Stimulated activated CD4-positive, alpha-beta T cell treated with anti-CD3 and anti-CD28 coated beads, Interleukin-1b, Interleukin-23, amount 100 ng/mL, for 4 hours (primary cell): ENCODE data around the gene KCNF1.

Experiments
- DNase-seq, 2 donors: peaks; one replicate each; pipeline ENCODE4 v3.0.0-alpha.2; 2020; ENCODE audit warnings: low read depth in 2 of 2

The KCNF1 gene

DNA sequence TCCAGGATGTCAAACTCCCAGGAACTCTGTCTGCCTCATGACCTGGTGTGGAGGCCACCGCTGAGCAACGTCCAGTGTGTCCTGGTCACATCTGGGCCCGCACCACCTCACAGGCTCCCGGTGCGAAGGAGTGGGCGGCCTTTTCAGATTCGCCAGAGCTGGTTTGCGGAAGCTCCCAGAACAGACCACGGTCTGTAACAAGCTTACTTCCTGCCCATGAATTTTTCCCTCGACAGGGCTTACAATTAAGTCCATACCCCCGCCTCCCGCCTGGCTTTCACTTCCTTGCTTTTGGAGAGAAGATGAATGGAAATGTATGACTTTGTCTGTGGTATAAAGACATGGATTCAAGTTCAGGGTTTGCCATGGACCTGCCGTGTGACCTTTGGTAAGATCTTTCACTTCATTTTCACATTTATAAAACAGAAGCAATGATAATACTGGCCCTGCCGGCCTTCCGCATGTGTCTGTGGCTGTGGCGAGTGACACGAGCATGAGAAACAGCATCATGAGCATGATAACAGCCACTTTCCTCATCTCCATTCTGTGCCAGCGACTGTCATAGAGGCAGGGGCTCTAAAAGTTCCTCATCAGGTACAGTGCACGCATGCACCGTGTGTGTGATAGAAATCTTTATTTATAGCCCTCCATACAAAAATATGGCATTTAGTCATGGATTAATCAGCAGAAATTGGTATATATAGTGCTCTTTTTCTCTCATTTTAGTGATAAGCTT is 31.0 kb upstream of the KCNF1 start:
- no peak for DNase-seq

DNA sequence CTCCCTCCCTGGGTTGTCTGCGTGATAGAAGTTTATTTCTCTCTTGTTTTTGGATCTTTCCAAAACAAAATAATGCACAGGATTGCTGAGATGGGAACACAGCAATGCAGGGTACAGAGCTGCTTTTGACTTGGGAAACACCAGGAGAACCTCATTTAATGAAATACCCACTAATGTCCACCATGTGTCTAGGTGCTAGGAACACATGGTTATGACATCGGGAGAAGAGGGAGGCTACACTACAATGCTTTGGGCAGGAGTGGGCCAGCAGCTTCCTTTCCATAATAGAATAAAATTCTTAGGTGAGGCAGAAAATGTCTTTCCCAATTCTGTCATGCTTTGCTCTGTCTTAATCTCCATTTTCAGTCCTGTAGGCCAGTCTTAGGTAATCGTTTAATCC is 29.2 kb upstream of the KCNF1 start:
- no peak for DNase-seq

DNA sequence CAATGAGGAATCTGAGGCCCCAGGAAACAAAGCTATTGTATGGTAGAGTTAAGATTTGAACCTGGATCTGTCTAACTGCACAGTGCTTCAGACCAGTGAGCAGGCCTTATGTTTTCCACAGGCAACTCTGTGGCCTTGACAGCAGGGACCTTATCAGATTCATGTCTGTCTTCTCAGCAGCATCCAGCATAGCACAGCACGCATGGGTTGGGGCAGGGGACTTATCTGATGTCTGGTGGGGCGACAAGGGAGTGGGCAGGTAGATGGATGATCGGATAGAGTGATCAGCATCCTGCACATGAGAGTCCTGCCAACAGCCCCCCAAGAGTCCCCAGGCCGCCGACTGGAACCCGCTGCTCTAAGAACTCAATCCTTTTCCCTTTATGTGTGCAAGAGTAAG is 28.7 kb upstream of the KCNF1 start:
- no peak for DNase-seq

DNA sequence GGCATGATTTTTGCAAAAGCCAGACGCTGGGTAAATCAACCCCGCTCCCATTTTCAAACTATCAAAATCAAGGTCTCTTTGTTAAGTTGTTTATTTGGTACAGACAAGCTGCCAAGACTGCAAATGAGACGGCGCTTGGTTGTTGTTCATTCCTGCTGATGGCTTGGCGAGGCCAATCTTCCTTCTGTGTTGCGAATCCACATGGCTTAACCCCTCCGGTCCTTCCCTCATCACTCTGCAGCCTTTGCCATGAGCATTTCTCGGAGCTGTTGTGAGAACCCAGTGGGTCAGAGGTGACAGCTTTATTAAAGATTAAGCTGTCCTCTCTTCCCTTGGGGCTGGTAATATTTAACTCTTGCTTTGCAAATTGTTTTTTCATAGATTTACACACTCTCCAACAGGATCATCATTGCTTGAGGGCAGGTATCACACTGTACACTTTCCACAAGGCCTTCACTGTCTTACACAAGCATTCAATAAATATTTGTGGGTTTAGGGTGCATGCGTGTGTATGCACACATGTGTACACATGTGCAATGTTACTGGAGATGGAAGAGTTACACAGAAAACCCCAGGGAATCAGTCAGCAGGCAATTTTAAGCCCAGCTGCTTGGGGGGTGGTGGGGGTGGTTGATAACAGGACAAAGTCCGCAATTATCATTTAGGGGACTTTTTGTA is 27.8 kb upstream of the KCNF1 start:
- no peak for DNase-seq

DNA sequence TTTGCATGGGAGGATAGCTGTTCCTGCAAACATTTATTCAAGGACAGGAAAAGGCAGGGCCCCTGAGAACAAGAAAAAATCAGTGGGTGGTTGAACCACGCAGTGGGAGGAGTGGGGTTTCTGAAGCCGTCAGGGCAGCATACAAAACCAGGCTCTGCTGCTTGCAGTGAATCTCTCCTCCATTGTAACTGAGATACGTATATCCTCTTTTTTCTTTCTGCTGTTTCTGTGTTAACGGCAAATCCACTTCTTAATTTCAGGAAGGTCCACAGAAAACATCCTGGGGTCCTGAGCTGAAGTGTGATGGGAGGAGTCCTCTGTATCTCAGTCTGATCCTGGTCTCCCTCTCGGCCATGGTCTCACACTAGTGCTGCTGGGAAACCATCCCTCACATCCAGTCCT is 27.2 kb upstream of the KCNF1 start:
- DNase-seq, result no peak

DNA sequence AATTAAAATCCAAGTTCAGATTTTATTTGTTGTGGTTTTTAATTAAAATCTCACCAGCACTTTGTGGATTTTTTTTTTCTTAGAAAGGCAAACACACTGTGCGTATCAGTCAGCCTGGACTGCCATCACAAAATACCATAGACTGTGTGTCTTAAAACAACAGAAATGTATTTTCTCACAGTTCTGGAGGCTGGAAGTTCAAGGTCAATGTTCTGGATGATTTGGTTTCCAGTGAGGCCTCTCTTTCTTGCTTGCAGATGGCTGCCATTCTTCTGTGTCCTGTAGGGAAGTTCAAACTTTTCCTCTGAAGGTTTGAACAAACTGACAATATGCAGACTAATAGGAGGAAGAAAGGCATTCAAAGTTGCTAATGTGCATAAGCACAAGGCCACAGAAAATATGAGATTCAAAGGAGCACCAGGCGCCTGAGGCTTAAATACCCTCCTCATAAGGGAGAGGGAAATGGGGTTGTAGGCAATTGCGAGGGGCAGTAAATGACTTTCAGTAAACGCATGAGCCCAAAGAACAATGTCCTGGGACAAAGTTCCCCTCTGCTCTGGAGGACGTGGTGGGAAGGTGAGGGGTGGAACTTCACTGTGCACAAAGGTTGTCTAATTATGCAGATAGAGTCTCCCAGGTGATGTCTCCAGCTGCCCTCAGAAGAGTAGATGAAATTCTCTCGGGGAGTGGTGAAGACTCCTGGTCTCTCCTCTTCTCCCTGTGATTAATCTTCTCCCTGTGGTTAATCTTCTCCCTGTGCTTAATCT is 26.5 kb upstream of the KCNF1 start:
- DNase-seq, result no peak

DNA sequence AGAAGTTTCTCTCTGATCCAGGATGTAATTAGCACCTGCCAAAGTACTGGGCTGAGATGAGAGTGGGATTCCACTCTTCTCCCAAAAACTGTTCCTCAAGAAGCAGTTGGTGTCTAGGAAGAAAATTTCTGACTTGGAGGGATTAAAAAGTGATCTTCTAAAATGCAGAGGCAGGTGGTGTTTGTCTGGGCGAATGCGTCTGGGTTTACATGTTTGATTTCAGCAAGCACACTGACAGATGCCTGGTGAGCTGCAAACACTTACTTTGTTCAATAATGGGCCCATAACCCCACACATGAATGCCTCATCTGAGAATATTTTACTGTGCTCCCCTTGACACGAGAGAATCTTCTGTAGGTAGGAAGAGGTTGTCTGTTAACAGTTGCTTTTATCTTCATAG is 24.3 kb upstream of the KCNF1 start:
- DNase-seq, result no peak

DNA sequence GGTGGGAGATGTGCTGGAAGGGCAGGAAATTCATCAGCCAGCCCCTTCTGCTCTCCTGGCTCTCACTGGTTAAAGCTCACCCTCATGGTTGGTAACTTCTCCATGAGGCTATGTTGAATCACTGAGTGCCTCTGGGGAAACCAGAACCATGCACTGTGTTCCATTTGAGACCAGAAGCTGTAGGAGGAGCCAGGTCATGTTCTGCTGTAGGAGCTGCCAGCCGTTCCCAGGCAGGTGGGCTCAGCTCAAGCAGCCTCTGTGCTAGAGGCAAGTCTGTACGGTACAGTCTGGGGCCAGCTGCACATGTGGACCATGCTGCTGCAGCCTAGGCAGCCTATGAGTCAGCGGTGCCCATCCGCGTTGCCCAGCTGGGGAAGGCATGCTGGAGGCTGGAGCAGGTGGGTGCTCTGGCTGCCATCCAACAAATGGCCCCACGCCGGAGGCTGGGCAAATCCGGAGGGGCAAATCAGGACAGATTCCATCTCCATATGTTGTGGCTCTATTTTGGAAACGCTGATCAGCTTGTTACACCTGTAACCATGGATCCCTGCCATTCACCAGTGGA is 22.0 kb upstream of the KCNF1 start:
- no peak for DNase-seq

DNA sequence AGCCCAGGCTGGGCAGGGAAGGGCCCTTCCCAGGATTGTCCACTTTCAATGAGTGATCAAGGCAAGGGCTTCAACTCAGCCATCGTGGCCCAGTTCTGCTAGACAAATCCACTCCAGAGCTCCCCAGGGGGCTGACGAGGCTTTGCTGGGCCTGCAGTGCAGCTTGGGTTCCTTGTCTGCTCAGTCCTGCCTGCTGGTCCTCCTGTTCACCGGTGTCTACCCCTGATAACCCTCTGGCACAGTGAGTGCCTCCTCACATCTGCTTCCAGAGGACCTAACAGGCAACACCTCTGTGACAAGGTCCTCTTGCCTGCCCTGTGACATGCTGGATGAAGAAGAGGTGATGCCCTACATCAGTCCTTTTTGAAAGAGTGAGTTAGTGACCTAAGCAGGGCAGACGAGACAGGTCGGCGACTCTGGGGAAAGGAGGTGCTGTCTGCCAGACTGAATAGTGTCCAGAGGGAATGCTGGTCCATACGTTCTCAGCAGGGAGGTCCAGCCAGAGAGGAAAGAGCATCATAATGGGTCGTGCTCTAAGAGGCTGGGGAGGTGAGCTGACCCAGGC is 20.9 kb upstream of the KCNF1 start:
- no peak for DNase-seq

DNA sequence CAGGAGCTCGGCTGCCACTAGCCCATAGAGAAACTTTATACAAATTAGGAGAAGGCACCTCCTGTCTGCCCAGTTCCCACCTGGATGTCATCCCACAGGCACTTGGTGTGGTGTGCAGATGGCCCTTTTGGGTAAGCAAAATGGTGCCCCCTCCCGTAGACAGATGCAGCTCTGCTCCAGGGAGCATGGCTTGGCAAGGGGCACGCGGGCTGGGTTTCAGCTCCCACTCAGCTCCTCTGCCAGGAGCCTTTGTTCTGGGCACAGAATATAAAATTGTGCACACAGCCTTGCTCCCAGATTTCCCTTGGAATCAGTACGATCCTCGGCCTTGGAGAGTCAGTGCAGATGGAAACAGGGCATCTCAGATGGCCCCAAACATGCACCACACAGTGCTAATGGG is 20.3 kb upstream of the KCNF1 start:
- no peak for DNase-seq

DNA sequence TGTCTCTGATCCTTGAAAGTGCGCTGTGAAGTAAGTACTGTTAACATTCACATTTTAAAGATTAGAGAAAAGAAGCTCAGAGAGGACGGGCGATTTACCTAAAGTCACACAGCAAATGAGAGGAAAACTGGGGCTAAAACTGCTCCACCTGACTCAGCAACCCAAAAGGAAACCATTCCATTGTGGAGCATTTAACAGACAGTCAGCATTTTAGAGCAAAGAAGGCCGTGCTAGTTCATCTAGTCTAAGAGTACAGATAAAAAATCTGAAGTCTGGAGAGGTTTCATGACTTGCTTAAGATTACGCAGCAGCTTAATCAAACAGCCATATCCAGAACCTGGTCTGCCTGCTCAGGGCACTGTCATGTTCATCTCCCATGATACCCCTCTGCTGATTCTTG is 19.9 kb upstream of the KCNF1 start:
- DNase-seq, result no peak

DNA sequence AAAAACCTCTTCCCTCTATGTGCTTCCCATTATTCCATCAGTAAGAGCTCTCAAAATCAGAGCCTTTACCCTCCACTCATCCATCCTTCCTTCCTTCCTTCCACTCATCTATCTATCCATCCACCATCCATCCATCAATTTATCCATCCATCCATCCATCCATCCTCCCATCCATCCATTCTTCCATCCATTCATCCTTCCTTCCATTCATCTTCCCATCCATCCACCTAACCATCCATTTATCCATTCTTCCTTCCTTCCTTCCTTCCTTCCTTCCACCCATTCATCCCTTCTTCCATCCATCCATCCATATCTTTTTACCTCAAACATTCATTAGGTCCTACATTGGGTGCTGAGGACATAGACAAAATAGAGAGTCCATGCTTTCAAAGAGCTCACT is 19.4 kb upstream of the KCNF1 start:
- no peak for DNase-seq

DNA sequence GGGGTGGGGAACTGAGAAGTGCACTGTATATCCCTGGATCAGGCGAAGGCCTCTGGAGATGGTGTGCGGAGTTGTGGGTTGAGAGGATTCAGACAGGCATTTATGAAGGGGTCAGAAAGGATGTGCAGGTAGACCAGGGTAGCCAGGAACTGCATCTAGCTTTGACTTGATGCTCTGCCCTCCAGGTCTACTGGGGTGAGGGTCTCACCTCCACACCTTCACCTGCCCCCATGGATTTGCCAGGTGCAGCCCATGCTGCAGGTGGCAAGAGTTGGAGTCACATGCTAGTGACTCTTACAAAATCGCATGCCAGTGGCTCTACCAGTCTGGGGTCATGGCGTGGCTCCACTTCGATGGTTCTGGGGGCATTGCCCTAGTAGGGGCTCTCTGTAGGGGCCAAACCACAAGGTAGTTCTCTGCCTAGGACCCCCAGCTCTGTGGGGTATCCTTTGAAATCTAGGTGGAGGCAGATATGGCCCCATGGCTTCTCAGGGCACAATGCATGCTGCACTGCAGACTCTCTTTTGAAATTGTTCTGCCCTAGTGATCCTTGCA is 18.9 kb upstream of the KCNF1 start:
- DNase-seq, result no peak

DNA sequence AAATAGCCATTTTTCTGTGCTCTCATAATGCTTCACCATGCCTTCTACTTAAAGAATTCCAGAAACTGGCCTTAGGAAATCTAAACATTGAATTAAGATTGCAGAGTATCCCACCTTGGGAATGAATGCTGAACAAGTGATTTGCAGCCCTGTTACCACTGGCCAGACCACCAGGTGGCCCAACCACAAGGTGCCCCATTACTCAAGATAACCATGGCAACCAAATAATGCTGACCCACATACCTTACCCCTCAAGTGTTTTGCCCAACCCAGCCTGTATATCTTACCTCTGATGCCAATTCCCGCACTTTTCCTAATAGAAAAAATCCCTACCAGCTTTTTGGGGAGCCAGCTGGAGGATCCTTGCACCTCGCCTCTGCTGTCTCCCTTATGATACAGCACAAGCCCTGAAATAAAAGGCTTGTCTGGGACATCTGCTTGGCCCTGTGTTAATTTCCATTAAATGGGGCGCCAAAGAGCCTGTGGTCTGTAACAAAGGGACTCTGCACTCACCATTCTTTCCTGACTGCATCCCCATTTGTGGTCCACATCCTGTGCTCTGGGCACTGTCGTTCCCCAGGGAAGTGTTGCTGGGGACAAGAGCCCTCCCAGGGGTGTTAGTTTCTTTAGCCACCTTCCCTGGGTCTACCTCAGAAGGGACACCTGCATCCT is 17.3 kb upstream of the KCNF1 start:
- no peak for DNase-seq

DNA sequence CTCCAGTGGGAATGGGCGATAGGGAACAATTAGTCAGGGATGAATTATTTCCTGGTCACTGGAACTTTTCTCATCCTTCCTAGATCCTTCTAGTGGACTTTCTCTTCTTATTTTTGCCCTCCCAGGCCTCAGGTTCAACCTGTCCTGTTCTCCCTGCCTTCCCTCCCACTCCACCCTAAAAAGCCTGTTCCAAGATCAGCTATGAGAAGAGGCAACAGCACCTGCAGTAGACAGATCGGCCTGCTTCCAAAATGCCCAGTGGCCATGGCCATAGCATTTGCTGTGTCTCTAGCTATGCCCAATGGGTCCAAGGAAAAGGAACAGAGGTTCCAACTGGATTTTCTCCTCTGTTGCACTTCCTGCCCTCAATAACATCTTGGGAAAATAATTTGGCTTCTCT is 16.5 kb upstream of the KCNF1 start:
- no peak for DNase-seq

DNA sequence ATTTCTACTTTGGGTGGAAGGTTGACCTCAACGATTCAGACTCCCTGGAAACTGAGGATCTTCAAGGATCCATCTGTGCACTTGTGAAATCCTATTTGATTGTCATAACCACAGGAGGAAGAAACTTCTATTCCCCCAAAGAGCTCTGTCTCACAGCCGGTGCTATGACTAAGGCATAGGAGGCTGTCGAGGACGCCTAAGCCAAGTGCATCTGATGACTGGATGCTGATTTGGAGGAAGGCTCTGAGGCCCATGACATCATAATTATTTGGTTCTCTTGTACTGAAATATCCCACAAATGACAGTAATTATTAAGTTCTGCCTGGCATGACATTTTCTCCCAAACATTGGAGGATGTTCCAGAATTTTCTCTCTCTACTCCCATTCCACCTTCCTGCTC is 13.8 kb upstream of the KCNF1 start:
- no peak for DNase-seq

DNA sequence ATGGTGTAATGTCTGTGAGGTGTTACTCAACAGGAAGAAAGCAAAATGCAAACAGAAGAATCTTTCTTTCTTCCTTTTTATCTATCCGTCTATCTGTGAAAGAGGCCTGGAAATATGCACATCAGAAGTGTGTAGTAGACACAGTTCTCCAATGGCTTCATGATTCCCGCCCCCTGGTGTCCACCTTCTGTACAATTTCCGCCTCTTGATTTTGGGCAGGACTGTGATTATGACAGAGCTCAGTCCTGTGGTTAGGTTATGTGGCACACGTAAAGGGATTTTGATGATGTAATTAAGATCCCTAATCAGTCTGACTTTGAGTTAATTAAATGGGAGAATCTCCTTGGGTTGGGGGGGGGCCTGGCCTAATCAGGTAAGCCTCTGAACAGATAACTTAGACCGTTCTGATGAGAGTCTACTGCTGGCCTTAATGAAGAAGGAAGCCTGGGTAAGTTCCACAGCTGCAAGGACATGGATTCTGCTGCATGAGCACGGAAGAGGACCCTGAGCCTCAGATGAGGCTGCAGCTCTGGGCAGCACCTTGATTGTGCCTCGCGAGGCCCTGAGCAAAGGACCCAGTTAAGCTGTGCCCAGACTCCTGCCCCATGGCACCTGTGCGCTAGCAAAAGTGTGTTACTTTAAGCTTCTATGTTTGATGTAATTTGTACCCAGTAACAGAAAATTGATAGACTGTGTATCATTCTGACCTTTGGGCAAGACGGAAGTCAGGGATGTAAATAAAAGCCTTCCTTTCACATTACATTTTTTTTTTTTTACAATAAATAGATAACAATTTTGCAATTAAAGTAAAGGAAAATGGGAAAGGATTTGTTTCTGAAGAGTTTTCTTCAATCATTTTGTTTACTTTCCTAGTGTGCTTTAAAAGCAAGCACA is 11.3 kb upstream of the KCNF1 start:
- no peak for DNase-seq

DNA sequence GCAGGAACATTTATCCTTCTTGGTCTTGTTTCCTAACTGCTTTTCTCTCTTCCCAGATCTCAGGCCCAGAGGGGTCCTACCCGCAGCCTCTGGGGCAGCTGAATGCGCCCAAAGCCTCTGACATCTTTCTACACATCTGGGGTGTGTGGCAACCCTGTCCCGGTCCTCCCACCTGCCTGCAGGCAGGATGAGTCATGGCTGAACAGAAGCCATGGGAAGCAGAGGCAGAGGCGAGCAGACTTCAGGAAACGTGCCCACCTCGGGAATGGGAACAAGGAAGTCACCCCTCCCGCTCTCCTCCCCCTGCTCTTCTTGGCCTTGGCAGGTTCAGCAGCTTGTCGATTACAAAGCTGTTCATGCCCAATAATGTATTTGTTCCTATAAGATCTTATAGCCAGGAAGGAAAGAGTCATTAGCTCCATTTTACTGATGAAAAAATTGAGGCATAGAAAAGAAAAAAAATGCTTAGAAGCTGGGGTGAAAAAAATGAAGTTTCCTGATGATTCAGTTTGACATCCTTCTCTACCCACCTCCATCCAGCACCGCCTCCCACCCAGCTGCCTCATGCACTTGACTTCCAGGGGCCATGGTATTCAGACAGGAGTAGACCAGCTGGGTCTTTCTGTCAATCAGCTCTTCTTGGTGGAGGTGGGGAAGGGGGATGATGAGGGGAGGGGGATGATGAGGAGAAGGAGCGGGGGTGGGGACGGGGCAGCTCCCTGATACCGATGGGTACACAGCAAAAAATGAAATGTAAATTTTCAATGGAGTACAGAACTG is 10.4 kb upstream of the KCNF1 start:
- DNase-seq, result no peak

DNA sequence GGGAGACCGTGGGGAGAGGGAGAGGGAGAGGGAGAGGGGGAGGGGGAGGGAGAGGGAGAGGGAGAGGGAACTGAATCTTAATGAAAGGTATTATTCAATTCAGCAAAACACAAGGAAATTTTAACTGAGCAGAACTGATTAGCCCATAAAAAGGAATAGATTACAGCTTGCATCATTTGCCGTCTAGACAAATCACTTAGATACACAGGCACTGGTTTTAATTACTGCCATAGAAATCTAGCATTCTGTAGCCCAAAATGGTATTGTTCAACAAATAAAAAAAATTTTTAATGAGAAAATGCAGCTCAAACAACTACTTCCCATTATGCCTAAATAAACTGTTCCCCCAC is 7.9 kb upstream of the KCNF1 start:
- DNase-seq, result no peak

DNA sequence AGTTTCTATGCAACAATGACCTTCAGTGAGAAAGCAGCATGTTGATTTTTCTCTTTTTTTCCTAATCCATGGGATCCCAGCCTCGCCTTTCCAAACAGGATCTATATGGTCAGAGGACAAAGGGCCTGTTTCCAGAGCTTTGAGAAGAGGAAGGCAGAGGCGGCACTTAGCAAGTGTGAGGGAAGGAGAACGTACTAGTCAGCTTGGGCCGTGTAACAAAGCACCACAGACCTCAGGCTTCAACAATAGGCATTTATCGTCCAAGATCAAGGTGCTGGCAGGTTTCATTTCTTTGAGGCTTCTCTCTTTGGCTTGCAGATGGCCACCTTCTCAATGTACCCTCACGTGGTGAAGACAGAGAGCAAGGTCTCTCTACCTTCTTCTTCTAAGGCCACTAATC is 7.3 kb upstream of the KCNF1 start:
- no peak for DNase-seq
